Stimulated activated CD4-positive, alpha-beta T cell treated with anti-CD3 and anti-CD28 coated beads, Interleukin-12 subunit alpha, Interleukin-12 subunit beta, amount 100 ng/mL, for 48 hours (primary cell): Measurements from ENCODE around the gene FN3KRP.
A peak's percentile ranks its signal among the peaks of the same experiment; 100 is the strongest.

Source experiments
- DNase-seq, 3 donors: peaks; one replicate each; pipeline ENCODE4 v3.0.0-alpha.2; 2020; ENCODE audit warnings: low read depth in 2 of 3, low spot score in 1 of 3

FN3KRP gene, protein sequence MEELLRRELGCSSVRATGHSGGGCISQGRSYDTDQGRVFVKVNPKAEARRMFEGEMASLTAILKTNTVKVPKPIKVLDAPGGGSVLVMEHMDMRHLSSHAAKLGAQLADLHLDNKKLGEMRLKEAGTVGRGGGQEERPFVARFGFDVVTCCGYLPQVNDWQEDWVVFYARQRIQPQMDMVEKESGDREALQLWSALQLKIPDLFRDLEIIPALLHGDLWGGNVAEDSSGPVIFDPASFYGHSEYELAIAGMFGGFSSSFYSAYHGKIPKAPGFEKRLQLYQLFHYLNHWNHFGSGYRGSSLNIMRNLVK

DNA sequence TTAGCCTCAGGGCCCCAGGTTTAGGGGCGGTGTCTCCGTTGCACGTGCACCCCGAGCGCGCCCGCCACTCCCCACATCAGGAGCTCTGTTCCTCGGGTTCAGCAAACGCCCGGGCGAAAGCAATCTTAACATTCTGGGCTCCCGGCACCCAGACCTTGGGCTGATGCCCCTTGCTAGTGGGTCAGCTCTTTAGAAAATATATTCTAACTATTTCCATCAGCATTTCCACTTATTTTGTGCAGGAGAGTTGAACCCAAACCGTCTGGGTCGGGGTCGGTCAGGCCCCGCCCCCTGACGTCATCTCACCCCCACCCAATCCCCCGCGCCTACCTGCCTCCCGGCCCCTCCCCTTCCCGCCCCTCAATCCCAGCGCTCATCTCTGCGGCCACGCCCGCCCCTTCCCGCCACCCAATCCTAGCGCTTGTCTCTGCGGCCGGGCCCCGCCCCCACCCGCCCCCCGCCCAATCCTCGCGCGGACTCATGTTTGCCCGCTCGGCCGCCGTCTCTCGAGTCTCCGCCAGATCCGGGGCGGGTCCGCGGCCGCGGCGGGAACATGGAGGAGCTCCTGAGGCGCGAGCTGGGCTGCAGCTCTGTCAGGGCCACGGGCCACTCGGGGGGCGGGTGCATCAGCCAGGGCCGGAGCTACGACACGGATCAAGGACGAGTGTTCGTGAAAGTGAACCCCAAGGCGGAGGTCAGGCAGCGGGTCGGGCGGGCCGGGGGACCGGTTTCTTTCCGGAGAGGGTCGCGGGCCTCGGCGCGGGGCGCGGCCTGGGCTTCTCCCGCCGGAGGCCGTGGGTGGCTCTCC, at the start of gene FN3KRP:
Gene FN3KRP (plus strand): TSS at position 504 of the 808 bp plus-strand sequence. CDS start 50 bp downstream, at position 554.
- peak; percentile 75 to 91 (median 82) for DNase-seq

DNA sequence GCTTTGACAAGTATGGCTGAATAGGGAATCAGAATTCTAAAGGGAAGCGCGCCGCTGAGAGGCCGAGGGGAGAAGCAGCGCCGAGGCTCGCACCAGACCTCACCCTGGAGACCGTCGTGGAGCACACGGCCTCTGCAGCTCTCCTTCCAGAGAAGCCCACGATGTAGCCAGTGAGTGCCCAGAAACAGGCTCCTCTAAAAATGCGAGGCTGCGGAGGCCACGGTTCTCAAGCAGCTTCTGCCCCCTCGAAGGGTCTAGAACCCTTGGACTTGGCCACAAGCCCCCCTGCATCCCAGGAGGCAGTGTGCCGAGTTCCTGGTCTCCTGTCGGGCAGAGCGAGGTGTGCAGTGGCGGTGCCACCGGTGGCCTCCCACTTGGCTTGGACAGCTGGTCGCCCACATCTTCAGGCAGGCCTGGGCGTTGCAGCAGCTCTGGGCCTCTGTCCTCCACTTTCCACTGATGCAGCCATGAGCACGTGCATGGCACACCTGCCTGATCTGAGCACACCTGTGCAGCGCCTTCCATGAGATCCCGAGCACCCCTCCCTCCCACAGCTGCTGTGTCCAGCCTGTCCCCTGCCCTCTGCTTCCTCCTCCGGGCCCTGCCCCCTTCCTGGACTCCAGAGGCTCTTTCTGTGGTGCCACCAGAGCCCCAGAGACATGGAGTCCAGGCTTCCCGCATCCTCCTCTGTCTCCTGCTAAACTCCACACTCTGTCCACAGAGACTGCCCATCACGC, 49.4 kb upstream of the FN3KRP start:
- no peak for DNase-seq

- DNase-seq, result no peak
Measured at GRCh38 chr17:82667668-82668000, 48.9 kb upstream of the FN3KRP start.

DNA sequence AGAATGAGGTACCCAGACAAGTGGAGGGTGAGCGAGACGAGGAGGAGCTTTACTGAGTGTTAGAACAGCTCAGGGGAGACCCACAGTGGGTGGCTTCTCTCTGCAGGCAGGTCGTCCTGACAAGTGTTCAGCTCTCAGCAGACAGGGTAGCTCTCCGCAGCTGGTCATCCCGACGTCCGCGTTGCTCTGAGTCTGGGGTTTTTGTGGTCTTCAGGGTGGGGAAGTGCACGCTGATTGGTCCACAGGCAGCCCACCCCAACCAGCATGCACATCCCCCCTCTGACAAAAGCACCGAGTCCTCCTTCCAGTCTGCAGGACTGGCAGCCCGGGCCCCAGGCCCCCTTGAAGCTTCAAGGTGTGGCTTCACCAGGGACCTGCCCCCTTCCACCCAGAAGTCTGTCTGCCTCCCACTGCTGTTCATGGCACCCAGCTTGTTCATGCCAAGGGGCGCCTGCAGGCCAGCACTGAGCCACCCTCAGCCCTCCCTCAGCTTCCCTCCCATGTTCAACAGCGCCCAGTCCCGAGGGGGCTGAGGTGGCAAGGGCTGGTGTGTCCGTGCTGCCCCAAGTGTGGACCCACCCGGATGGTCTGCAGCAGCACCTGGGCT, 48.4 kb upstream of the FN3KRP start:
- no peak for DNase-seq

DNA sequence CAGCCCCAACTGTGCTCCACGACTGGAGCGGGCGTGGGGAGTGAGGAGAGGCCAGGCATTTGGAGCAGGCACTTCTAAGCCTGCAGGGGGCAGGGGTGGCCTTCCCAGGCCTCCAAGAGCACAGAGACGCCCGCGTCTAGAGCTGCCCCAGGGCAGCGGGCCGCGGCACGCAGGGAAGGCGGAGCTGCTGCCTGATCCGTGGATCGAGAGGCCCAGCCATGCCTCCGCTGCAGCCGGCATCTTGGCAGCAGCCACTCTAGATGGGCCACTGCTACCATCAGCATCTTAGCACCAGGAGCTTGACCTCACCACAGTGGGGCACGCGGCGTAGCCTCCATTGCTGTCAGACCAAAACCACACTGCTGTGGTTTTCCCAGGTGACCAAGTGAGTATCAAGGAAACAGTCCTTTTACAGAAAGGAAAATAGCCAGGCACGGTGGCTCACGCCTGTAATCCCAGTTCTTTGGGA, 47.8 kb upstream of the FN3KRP start:
- DNase-seq, result peak; percentile 24 to 42 (median 32)

DNA sequence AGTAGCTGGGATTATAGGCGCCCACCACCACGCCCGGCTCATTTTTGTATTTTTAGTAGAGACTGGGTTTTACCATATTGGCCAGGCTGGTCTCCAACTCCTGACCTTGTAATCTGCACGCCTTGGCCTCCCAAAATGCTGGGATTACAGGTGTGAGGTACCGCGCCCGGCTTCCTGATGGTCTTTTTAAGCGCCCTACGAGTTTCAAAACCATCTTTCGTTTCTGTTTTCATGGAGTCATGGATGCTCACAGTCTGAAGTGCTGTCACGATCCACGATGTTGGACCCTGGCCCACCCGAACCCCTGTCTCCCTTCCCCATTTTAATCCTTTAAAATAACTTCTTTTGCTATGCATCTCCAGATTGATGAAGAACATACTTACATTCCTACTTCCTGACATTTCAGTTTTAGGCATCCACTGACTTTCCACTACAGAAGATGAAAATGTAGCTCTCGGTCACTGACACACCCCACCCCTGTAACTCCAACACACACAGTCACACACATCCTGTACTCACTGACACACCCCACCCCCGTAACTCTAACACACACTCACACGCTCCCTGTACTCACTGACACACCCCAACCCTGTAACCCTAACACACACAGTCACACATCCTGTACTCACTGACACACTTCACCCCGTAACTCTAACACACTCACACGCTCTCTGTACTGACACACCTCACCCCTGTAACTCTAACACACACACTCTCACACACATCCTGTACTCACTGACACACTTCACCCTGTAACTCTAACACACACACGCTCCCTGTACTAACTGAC, 45.6 kb upstream of the FN3KRP start:
- DNase-seq, result no peak

GRCh38 chr17:82674656-82675475, 41.6 kb upstream of the FN3KRP start:
- no peak for DNase-seq

DNA sequence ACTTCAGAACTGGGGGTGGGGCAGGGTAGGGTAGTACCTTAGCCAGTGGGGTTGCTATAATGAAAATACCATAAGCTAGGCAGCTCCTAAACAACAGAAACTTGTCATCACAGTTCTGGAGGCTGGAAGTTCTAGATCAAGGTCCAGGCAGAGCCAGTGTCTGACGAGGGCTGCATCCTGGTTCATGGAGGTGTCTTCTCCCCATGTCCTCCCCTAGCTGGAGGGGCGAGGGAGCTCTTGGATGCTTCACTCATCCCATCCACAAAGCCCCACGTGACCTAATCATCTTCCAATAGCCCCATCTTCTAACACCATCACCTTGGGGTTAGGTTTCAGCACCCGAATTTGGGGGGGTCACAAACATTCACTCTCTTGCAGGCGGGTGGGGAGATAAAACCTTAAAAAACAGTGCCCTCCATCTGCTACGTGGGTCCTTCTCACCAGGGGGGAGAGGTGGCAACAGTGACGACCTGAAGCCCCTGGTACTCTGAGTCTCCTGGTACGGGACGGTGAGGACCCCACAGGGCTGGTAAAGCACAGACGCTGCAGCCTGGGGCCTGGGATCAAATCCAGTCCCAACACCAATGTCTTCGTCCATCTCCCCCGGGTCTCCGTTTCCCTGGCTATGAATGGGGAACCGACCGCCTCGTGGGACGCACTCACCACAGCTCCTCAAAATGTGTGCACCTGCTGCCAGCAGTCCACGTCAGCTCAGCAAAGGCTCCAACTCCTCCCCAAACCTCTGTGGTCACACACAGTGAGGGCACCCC, 40.8 kb upstream of the FN3KRP start:
- no peak for DNase-seq

GRCh38 chr17:82677353-82677925, 39.1 kb upstream of the FN3KRP start:
- DNase-seq, result no peak

GRCh38 chr17:82678265-82678891, 38.1 kb upstream of the FN3KRP start:
- no peak for DNase-seq

DNA sequence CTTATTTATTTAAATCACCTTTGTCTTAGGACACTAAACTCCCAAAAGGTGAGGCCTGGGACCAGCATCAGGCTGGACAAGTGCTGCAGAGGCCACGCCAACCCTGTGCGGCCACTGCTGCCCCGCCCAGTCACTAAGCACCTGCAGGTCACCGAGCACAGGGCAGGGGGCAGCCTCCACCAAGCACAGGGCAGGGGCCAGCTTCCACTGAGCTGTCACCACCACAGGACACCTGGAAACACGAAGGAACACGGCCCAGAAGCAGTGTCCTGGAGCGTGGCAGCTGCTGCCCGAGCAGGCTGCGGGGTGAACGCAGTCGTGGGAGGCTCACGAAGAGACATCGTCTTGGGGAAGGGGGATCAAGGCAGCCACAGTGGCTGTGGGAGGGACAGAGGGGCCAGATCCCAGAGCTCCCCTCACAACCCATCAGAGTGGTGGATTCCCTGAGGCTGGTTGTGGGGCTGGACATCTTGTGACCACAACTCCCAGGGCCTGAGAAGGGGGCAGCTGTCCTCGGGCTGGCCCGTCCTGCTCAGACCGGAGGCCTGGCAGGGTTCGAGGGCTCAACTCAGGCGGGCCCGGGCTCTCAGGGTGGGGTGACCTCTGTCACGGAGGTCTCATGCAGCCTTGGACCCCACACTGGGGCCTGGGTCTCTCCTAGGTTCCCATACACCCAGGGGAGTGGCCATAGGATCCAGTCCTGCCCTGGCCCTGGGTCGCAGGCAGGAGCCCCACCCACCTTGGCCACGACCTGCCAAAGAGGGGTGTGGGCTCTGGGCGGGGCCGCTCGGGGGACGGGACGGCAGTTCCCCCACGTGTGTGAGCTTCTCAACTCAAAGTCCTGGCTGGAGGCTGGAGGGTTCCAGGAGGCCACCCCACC, 36.7 kb upstream of the FN3KRP start:
- DNase-seq, result no peak

DNA sequence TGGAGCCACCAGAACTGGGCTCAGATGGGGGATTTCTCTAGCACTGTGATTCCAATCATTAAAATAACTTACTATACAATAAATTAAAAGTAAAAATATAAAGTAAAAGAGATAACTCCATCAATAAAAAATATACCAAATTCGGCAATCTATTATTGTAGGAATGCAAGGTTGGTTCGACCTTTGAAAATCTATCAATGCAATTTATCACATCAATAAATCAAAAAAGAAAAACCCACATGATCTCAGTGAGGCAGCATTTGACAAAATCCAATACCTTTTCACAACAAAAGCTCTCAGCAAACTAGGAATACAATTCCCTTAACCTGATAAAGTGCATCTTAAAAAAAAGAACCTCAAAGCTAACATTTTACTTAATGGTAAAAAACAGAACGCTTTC, 35.0 kb upstream of the FN3KRP start:
- no peak for DNase-seq

- DNase-seq, result no peak
Measured at GRCh38 chr17:82683534-82683933, 33.0 kb upstream of the FN3KRP start.

- no peak for DNase-seq
Measured at GRCh38 chr17:82684228-82684841, 32.2 kb upstream of the FN3KRP start.

DNA sequence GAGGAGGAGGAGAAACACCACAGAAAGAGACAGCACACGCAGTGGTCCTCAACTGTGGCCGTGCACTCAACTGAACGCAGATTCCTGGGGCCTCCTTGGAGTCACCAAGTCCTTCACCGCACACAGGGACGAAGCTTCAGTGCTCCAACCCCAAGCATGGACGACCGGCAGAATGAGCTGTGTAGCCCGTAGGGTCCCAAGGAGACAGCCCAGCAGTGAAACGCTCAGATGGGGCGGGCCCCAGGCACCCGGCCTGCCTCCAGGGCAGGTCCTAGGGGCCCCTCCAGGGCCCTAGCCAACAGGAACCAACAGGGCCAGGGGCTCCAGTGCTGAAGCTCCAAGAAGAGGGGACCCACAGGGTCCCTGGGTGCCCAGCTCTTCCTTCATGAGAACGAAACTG, 31.2 kb upstream of the FN3KRP start:
- no peak for DNase-seq

- no peak for DNase-seq
Measured at GRCh38 chr17:82686366-82687324, 29.9 kb upstream of the FN3KRP start.
